ENCODE measurements around the gene RSPRY1.
A peak's percentile ranks its signal among the peaks of the same experiment; 100 is the strongest.

Gene RSPRY1

GRCh38 chr16:57141822-57142631, 44.1 kb upstream of the RSPRY1 start:
- no peak overlapping the region for H3K4me3 ChIP-seq (ENCODE audit: control insufficient read depth, low read depth, low read length)
- no peak for TF ChIP-seq CTCF (conservative IDR thresholded peaks at IDR 0.05; ENCODE audit: control insufficient read depth, insufficient read depth, low read depth, low read length)
- no peak for DNase-seq (ENCODE audit: low read depth)

- no peak for DNase-seq (ENCODE audit: low read depth)
- no peak overlapping the region for H3K4me3 ChIP-seq (ENCODE audit: control insufficient read depth, low read depth, low read length)
- no peak for TF ChIP-seq CTCF (conservative IDR thresholded peaks at IDR 0.05; ENCODE audit: control insufficient read depth, insufficient read depth, low read depth, low read length)
Observed at GRCh38 chr16:57143149-57143921, 42.8 kb upstream of the RSPRY1 start.

GRCh38 chr16:57144027-57144426, 42.1 kb upstream of the RSPRY1 start:
- DNase-seq (ENCODE audit: low read depth) = no peak
- TF ChIP-seq CTCF (conservative IDR thresholded peaks at IDR 0.05; ENCODE audit: control insufficient read depth, insufficient read depth, low read depth, low read length) = no peak
- H3K4me3 ChIP-seq (ENCODE audit: control insufficient read depth, low read depth, low read length) = no peak overlapping the region

GRCh38 chr16:57145046-57146021, 40.8 kb upstream of the RSPRY1 start:
- no peak for DNase-seq (ENCODE audit: low read depth)
- H3K4me3 ChIP-seq (ENCODE audit: control insufficient read depth, low read depth, low read length) = no peak overlapping the region
- TF ChIP-seq CTCF (conservative IDR thresholded peaks at IDR 0.05; ENCODE audit: control insufficient read depth, insufficient read depth, low read depth, low read length) = no peak

- no peak for TF ChIP-seq CTCF (conservative IDR thresholded peaks at IDR 0.05; ENCODE audit: control insufficient read depth, insufficient read depth, low read depth, low read length)
- no peak overlapping the region for H3K4me3 ChIP-seq (ENCODE audit: control insufficient read depth, low read depth, low read length)
- no peak for DNase-seq (ENCODE audit: low read depth)
Observed at GRCh38 chr16:57146040-57146647, 40.0 kb upstream of the RSPRY1 start.

- TF ChIP-seq CTCF (conservative IDR thresholded peaks at IDR 0.05; ENCODE audit: control insufficient read depth, insufficient read depth, low read depth, low read length) = peak; percentile 24
- H3K4me3 ChIP-seq (ENCODE audit: control insufficient read depth, low read depth, low read length) = no peak overlapping the region
- DNase-seq (ENCODE audit: low read depth) = no peak
Observed at GRCh38 chr16:57146735-57147134, 39.4 kb upstream of the RSPRY1 start.

Measured in fibroblast of mammary gland (primary cell).